GM12878 (cell line): ENCODE results near the gene LSAMP. TPM values are rescaled to one million over a fixed set of nuclear protein-coding genes. Genes with fewer than 3 reads are reported as not detected.

Experiments
- ATAC-seq: fragments of 200-7000 bp; cut with Tn5 transposase; 3 replicates; pipeline ENCODE4 v1.9.1; 2020; ENCODE audit warnings: mild to moderate bottlenecking, moderate library complexity
- BruUV-seq: library from RNA; stranded (reverse); fragments of 400-500 nt; replicated peaks from 2 replicates; lab custom pipeline; 2021; lab: Mats Ljungman, UMichigan
- CTCF ChIA-PET: fragments of 300-600 bp; sonication (Branson Sonifier 250); formaldehyde crosslinking; extraction: SDS; loops from one replicate; lab custom pipeline; 2021; ENCODE audit warnings: inconsistent platforms; lab: Yijun Ruan, JAX
- POLR2A ChIA-PET: fragments of 350-600 bp; formaldehyde crosslinking; extraction: SDS; loops from one replicate; lab custom pipeline; 2021; ENCODE audit warnings: inconsistent platforms; lab: Charles Lee
- RAD21 ChIA-PET: fragments of 300-600 bp; sonication (Branson Sonifier 250); formaldehyde crosslinking; loops from one replicate; lab custom pipeline; 2023; ENCODE audit warnings: antibody characterized with exemption; ENCODE audit not compliant: unreplicated experiment; lab: Charles Lee
- SMC1A ChIA-PET: fragments of 300-600 bp; sonication (Branson Sonifier 250); formaldehyde crosslinking; loops from one replicate; lab custom pipeline; 2023; ENCODE audit not compliant: unreplicated experiment, uncharacterized antibody; lab: Charles Lee
- DNase-seq: peaks from one replicate; pipeline ENCODE4 v3.0.0-alpha.2; 2011; ENCODE audit warnings: low read depth, low spot score
- FAIRE-seq: peaks from 3 replicates; lab custom pipeline; 2011; peaks lifted over from hg19 to GRCh38; lab: Jason Lieb, UNC
- H2AFZ ChIP-seq: 2 replicates; pipeline ENCODE4 v1.6.0; 2011; ENCODE audit warnings: low read depth, low read length, control low read depth; ENCODE audit not compliant: control insufficient read depth
- H3K27ac ChIP-seq: 2 replicates; pipeline ENCODE4 v1.5.1; 2011; ENCODE audit warnings: control low read depth; ENCODE audit not compliant: control insufficient read depth, insufficient read depth
- H3K27me3 ChIP-seq, 2 experiments: replicated peaks in 1 of 2; 2 replicates each; pipeline versions ENCODE4 v1.6.0 to v1.6.1; 2011; ENCODE audit warnings: low read length in 1 of 2; ENCODE audit not compliant: control insufficient read depth in 2 of 2, insufficient read depth in 2 of 2
- H3K36me3 ChIP-seq, 2 experiments: 2 replicates each; pipeline ENCODE4 v1.5.1; 2011; ENCODE audit warnings: low read length in 1 of 2; ENCODE audit not compliant: control insufficient read depth in 2 of 2, insufficient read depth in 2 of 2
- H3K4me1 ChIP-seq: 2 replicates; pipeline ENCODE4 v1.6.1; 2011; ENCODE audit warnings: mild to moderate bottlenecking, low read length, moderate library complexity, mixed read lengths; ENCODE audit not compliant: control insufficient read depth, insufficient read depth
- H3K4me2 ChIP-seq: 2 replicates; pipeline ENCODE4 v1.6.0; 2011; ENCODE audit warnings: control low read depth; ENCODE audit not compliant: control insufficient read depth, insufficient read depth
- H3K4me3 ChIP-seq: fragments of 200-600 bp; sonication (generic); 2 replicates; pipeline ENCODE4 v1.5.1; 2016
- H3K79me2 ChIP-seq: 2 replicates; pipeline ENCODE4 v1.6.0; 2011; ENCODE audit warnings: low read length; ENCODE audit not compliant: control insufficient read depth, insufficient read depth
- H3K9ac ChIP-seq: 2 replicates; pipeline ENCODE4 v1.8.0; 2011; ENCODE audit warnings: low read length, control low read depth, mixed read lengths; ENCODE audit not compliant: control insufficient read depth, insufficient read depth
- H3K9me3 ChIP-seq: replicated peaks from 3 replicates; pipeline ENCODE4 v1.5.1; 2011; ENCODE audit warnings: mild to moderate bottlenecking, low read length; ENCODE audit not compliant: control insufficient read depth, insufficient read depth
- H4K20me1 ChIP-seq: 2 replicates; pipeline ENCODE4 v1.6.0; 2011; ENCODE audit not compliant: control insufficient read depth, insufficient read depth
- CREM ChIP-seq: IDR thresholded peaks from 2 replicates; pipeline ENCODE4 v1.6.1; 2014; ENCODE audit warnings: antibody characterized with exemption, low read depth
- NR2F1 ChIP-seq: fragments of 450-650 bp; conservative IDR thresholded peaks from 2 replicates; pipeline ENCODE4 v1.6.1; 2017; ENCODE audit warnings: mild to moderate bottlenecking
- PBX3 ChIP-seq: IDR thresholded peaks from 2 replicates; pipeline ENCODE4 v1.6.1; 2011; ENCODE audit warnings: mild to moderate bottlenecking, low read depth, low read length, moderate library complexity; ENCODE audit not compliant: insufficient replicate concordance
- SMC3 ChIP-seq: IDR thresholded peaks from 2 replicates; pipeline ENCODE4 v1.6.1; 2011; ENCODE audit warnings: low read length, improper control_type of control experiment, borderline replicate concordance
- SRF ChIP-seq, 2 experiments: IDR thresholded peaks; 2 replicates each; pipeline ENCODE4 v1.6.1; 2011; ENCODE audit warnings: low read depth in 2 of 2, low read length in 2 of 2, mild to moderate bottlenecking in 1 of 2, moderate library complexity in 1 of 2
- in situ Hi-C: fragments of 300-500 bp; cut with MboI; formaldehyde crosslinking; loops from 9 replicates; pipeline ENCODE4 v1.14.3; 2018; ENCODE audit warnings: mixed read lengths
- intact Hi-C: fragments of 100-400 bp; cut with micrococcal nuclease; formaldehyde crosslinking; loops from one replicate; pipeline ENCODE4 v1.14.2; 2022; ENCODE audit not compliant: unreplicated experiment
- polyA plus RNA-seq, 11 experiments: library from polyadenylated mRNA; depleted of rRNA in 4 of 11; unstranded in 6 of 11; stranded (reverse) in 5 of 11; fragments of >200 nt; fragmentation: Nextera tagmentation in 4 of 11; fragmentation: Illumina TruSeq in 1 of 11; extraction: Ambion mirVana in 4 of 11; extraction: Trizol in 1 of 11; gene quantifications; 1 replicate in 1 of 11; 2 replicates in 10 of 11; pipeline versions ENCODE4 v1.2.1 to v1.2.3, GENCODE V29; 2011 to 2016; ENCODE audit warnings: inconsistent platforms in 2 of 11, missing spikeins in 2 of 11, low read depth in 1 of 11
- total RNA-seq, 4 experiments: library from RNA; depleted of rRNA in 3 of 4; stranded (reverse); fragments of >200 nt in 3 of 4; fragmentation: Illumina TruSeq in 1 of 4; extraction: Trizol in 1 of 4; gene quantifications; 2 replicates each; pipeline versions ENCODE4 v1.2.1 to v1.2.3, GENCODE V29; 2013 to 2021
- TF ChIP-seq, protein P1 (sequence below): IDR thresholded peaks from 2 replicates; pipeline ENCODE4 v1.6.1; 2012; ENCODE audit warnings: improper control_type of control experiment, low read depth, low read length; ENCODE audit not compliant: insufficient replicate concordance
- TF ChIP-seq, protein P2 (sequence below): fragments of 450-650 bp; conservative IDR thresholded peaks from 2 replicates; pipeline ENCODE4 v1.6.1; 2017; ENCODE audit warnings: mild to moderate bottlenecking, moderate library complexity

The LSAMP gene
- total and polyA plus RNA-seq, 10 of the 15 experiments (the other 5 are each of a cell fraction or from before 2014, with no cell fraction given) = 2.0 to 12.7 (median 6.5) TPM

DNA sequence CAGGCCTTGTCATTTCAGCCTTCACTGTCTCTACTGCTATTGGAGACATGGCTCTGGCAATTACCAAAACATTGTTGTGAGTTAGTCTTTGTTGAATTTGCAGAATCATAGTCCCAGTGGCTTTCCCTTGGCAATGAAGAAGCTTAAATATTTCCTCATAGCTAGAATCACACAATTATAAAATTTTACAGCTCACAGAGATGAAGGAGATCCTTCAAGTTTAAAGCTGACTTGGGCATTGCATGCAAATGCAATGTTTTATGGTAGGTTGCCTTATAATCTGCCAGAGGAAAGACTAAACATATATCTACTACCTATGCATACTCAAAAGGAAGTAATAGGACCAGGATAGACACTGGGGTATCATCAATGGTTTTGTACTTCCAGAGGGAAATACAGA lies 90.9 kb downstream of the LSAMP start:
- Histone ChIP-seq H3K9ac (no peak overlapping the region), H3K9me3 (no peaks in the 10 kb centered on the region), H3K4me1 (no peaks in the 10 kb centered on the region), H2AFZ (no peak overlapping the region), H3K27me3 (no peaks in the 10 kb centered on the region), H3K4me2 (no peak overlapping the region), H3K36me3 (no peaks in the 10 kb centered on the region), H4K20me1 (no peaks in the 10 kb centered on the region), H3K4me3 (no peak overlapping the region), H3K79me2 (no peaks in the 10 kb centered on the region), H3K27ac (no peak overlapping the region)
- intact Hi-C loops = no loop called here
- TF ChIP-seq CREM = no peak
- TF ChIP-seq NR2F1 = no peak
- TF ChIP-seq, protein P1, sequence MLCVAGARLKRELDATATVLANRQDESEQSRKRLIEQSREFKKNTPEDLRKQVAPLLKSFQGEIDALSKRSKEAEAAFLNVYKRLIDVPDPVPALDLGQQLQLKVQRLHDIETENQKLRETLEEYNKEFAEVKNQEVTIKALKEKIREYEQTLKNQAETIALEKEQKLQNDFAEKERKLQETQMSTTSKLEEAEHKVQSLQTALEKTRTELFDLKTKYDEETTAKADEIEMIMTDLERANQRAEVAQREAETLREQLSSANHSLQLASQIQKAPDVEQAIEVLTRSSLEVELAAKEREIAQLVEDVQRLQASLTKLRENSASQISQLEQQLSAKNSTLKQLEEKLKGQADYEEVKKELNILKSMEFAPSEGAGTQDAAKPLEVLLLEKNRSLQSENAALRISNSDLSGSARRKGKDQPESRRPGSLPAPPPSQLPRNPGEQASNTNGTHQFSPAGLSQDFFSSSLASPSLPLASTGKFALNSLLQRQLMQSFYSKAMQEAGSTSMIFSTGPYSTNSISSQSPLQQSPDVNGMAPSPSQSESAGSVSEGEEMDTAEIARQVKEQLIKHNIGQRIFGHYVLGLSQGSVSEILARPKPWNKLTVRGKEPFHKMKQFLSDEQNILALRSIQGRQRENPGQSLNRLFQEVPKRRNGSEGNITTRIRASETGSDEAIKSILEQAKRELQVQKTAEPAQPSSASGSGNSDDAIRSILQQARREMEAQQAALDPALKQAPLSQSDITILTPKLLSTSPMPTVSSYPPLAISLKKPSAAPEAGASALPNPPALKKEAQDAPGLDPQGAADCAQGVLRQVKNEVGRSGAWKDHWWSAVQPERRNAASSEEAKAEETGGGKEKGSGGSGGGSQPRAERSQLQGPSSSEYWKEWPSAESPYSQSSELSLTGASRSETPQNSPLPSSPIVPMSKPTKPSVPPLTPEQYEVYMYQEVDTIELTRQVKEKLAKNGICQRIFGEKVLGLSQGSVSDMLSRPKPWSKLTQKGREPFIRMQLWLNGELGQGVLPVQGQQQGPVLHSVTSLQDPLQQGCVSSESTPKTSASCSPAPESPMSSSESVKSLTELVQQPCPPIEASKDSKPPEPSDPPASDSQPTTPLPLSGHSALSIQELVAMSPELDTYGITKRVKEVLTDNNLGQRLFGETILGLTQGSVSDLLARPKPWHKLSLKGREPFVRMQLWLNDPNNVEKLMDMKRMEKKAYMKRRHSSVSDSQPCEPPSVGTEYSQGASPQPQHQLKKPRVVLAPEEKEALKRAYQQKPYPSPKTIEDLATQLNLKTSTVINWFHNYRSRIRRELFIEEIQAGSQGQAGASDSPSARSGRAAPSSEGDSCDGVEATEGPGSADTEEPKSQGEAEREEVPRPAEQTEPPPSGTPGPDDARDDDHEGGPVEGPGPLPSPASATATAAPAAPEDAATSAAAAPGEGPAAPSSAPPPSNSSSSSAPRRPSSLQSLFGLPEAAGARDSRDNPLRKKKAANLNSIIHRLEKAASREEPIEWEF = no peak
- TF ChIP-seq, protein P2, sequence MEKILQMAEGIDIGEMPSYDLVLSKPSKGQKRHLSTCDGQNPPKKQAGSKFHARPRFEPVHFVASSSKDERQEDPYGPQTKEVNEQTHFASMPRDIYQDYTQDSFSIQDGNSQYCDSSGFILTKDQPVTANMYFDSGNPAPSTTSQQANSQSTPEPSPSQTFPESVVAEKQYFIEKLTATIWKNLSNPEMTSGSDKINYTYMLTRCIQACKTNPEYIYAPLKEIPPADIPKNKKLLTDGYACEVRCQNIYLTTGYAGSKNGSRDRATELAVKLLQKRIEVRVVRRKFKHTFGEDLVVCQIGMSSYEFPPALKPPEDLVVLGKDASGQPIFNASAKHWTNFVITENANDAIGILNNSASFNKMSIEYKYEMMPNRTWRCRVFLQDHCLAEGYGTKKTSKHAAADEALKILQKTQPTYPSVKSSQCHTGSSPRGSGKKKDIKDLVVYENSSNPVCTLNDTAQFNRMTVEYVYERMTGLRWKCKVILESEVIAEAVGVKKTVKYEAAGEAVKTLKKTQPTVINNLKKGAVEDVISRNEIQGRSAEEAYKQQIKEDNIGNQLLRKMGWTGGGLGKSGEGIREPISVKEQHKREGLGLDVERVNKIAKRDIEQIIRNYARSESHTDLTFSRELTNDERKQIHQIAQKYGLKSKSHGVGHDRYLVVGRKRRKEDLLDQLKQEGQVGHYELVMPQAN = no peak
- no peak for TF ChIP-seq SMC3
- no peak for TF ChIP-seq SRF (IDR thresholded peaks at IDR 0.05; ENCODE audit: low read depth in 2 of 2, low read length in 2 of 2)
- no peak for TF ChIP-seq PBX3
- BruUV-seq = no TSS peak
- in situ Hi-C loops = no loop called here
- POLR2A ChIA-PET = interaction anchor here (1.2 kb wide), 1 partner anchor 16 kb away, joined by 5 read pairs; no protein-coding TSS in a partner anchor
- no peak for ATAC-seq
- CTCF ChIA-PET = interaction anchor here (0.7 to 1.5 kb wide), 3 partner anchors 14 to 120 kb away, joined by 3 to 4 read pairs (median 4); no protein-coding TSS in a partner anchor
- DNase-seq = no peak
- FAIRE-seq = no peak
- RAD21 ChIA-PET = interaction anchor here (1.4 kb wide), 1 partner anchor 15 kb away, joined by 3 read pairs; no protein-coding TSS in a partner anchor
- SMC1A ChIA-PET = interaction anchor here (0.6 to 1.6 kb wide), 12 partner anchors 11 to 98 kb away, joined by 3 to 8 read pairs (median 3); no protein-coding TSS in a partner anchor
